GM12878 (cell line): Measurements from ENCODE around the gene ADPGK.

Experiments used
- NBN ChIP-seq: fragments of 450-650 bp; IDR thresholded peaks from 2 replicates; pipeline ENCODE4 v1.6.1; 2016
- POLR2A ChIP-seq: IDR thresholded peaks from 2 replicates; pipeline ENCODE4 v1.6.1; 2011; ENCODE audit warnings: low read depth, mild to moderate bottlenecking, low read length
- POLR2AphosphoS5 ChIP-seq: IDR thresholded peaks from 2 replicates; pipeline ENCODE4 v1.6.1; 2011; ENCODE audit warnings: mild to moderate bottlenecking, low read length, inconsistent platforms
- POU2F2 ChIP-seq: IDR thresholded peaks from 3 replicates; pipeline ENCODE4 v1.6.1; 2011; ENCODE audit warnings: low read depth, mild to moderate bottlenecking, low read length, borderline replicate concordance
- RAD21 ChIP-seq: IDR thresholded peaks from 2 replicates; pipeline ENCODE4 v1.6.1; 2011; ENCODE audit warnings: mild to moderate bottlenecking, low read depth, low read length, moderate library complexity; ENCODE audit not compliant: insufficient read depth
- SMC3 ChIP-seq: IDR thresholded peaks from 2 replicates; pipeline ENCODE4 v1.6.1; 2011; ENCODE audit warnings: low read length, improper control_type of control experiment, borderline replicate concordance
- TAF1 ChIP-seq: IDR thresholded peaks from 2 replicates; pipeline ENCODE4 v1.6.1; 2011; ENCODE audit warnings: mild to moderate bottlenecking, low read depth, low read length, borderline replicate concordance

DNA sequence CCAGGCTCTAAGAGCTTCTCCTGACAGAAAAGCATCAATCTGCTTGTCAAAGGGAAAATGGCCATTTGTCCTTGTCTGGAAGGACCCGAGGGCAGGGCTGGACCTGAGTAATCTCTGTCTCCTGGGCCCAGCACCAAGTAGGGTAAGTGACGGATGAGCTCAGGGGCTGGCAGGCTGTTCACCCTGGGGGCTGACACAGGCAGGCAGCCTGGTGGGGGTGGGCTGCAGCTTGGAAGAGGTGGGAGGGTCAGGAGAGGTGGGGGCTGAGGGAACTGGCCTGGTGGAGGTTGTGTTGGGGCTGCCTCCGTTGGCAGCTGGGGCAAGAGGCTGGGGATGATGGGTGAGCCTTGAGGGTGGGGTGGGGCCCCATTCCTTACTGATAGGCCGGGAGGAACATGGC is 42.3 kb upstream of the ADPGK start:
- no peak for TF ChIP-seq SMC3
- no peak for TF ChIP-seq POU2F2
- TF ChIP-seq POLR2A = no peak
- TF ChIP-seq TAF1 = no peak
- no peak for TF ChIP-seq POLR2AphosphoS5
- TF ChIP-seq RAD21 = no peak
- TF ChIP-seq NBN = no peak
